HEK293T (cell line): ENCODE results near the gene TBC1D22A.
A peak's percentile ranks its signal among the peaks of the same experiment; 100 is the strongest.

ENCODE experiments used
- CTCF ChIA-PET: fragments of 350-600 bp; formaldehyde crosslinking; extraction: SDS; loops from one replicate; lab custom pipeline; 2021; ENCODE audit warnings: antibody characterized with exemption, inconsistent platforms; lab: Yijun Ruan, JAX
- POLR2A ChIA-PET: fragments of 350-600 bp; formaldehyde crosslinking; extraction: SDS; loops from one replicate; lab custom pipeline; 2020; ENCODE audit warnings: antibody characterized with exemption, inconsistent platforms; lab: Yijun Ruan, JAX
- DNase-seq: peaks from one replicate; pipeline ENCODE4 v3.0.0; 2012; ENCODE audit warnings: mixed read lengths; ENCODE audit errors: extremely low spot score
- ARNT ChIP-seq: fragments of 450-650 bp; IDR thresholded peaks from 2 replicates; pipeline ENCODE4 v1.6.1; 2017; ENCODE audit warnings: mild to moderate bottlenecking
- BHLHE40 ChIP-seq: fragments of 450-650 bp; IDR thresholded peaks from 2 replicates; pipeline ENCODE4 v1.6.1; 2016; ENCODE audit warnings: mild to moderate bottlenecking, moderate library complexity, borderline replicate concordance
- CTBP1 ChIP-seq: fragments of 450-650 bp; IDR thresholded peaks from 2 replicates; pipeline ENCODE4 v1.6.1; 2016; ENCODE audit warnings: borderline replicate concordance
- ELF4 ChIP-seq: fragments of 450-650 bp; IDR thresholded peaks from 2 replicates; pipeline ENCODE4 v1.6.1; 2017; ENCODE audit warnings: antibody characterized with exemption
- FOXA1 ChIP-seq: fragments of 450-650 bp; IDR thresholded peaks from 2 replicates; pipeline ENCODE4 v1.6.1; 2016; ENCODE audit warnings: mild to moderate bottlenecking
- FOXK2 ChIP-seq: fragments of 450-650 bp; IDR thresholded peaks from 2 replicates; pipeline ENCODE4 v1.6.1; 2016; ENCODE audit warnings: mild to moderate bottlenecking
- FOXM1 ChIP-seq: fragments of 450-650 bp; IDR thresholded peaks from 2 replicates; pipeline ENCODE4 v1.6.1; 2017; ENCODE audit warnings: mild to moderate bottlenecking, borderline replicate concordance
- HDGF ChIP-seq: fragments of 450-650 bp; IDR thresholded peaks from 2 replicates; pipeline ENCODE4 v1.6.1; 2017; ENCODE audit warnings: antibody characterized with exemption, borderline replicate concordance
- L3MBTL2 ChIP-seq: fragments of 450-650 bp; conservative IDR thresholded peaks from 2 replicates; pipeline ENCODE4 v1.6.1; 2016; ENCODE audit warnings: mild to moderate bottlenecking
- LEF1 ChIP-seq: fragments of 450-650 bp; IDR thresholded peaks from 2 replicates; pipeline ENCODE4 v1.6.1; 2017; ENCODE audit warnings: mild to moderate bottlenecking, borderline replicate concordance
- NFRKB ChIP-seq: fragments of 450-650 bp; IDR thresholded peaks from 2 replicates; pipeline ENCODE4 v1.6.1; 2016; ENCODE audit warnings: mild to moderate bottlenecking, moderate library complexity
- PKNOX1 ChIP-seq: fragments of 450-650 bp; IDR thresholded peaks from 2 replicates; pipeline ENCODE4 v1.6.1; 2016
- SP1 ChIP-seq: fragments of 450-650 bp; IDR thresholded peaks from 2 replicates; pipeline ENCODE4 v1.6.1; 2017
- SUZ12 ChIP-seq: fragments of 450-650 bp; IDR thresholded peaks from 2 replicates; pipeline ENCODE4 v1.6.1; 2016; ENCODE audit warnings: mild to moderate bottlenecking
- TARDBP ChIP-seq: fragments of 450-650 bp; IDR thresholded peaks from 2 replicates; pipeline ENCODE4 v1.6.1; 2016
- ZNF384 ChIP-seq: fragments of 450-650 bp; IDR thresholded peaks from 2 replicates; pipeline ENCODE4 v1.6.1; 2016

TBC1D22A gene

DNA sequence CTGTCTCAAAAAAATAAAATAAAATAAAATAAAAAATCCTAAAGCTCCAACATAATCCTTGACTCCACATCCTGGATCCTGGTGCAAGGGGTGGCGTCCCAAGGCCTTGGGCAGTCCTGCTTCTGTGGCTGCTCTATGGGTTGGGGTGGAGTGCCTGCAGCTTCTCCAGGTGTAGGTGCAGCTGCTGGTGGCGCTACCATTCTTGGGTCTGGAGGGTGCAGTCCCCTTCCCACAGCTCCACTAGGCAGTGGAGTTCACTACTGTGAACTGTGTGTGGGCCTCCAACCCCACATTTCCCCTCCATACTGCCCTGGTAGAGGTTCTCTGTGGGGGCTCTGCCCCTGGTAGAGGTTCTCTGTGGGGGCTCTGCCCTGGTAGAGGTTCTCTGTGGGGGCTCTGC is 6.9 kb upstream of the TBC1D22A start:
- no peak for TF ChIP-seq CTBP1
- no peak for TF ChIP-seq L3MBTL2
- no peak for TF ChIP-seq FOXM1
- no peak for TF ChIP-seq ELF4
- no peak for TF ChIP-seq SP1
- no peak for TF ChIP-seq LEF1
- ChIA-PET CTCF (no interaction called here), POLR2A (no interaction called here)
- DNase-seq, result no peak

DNA sequence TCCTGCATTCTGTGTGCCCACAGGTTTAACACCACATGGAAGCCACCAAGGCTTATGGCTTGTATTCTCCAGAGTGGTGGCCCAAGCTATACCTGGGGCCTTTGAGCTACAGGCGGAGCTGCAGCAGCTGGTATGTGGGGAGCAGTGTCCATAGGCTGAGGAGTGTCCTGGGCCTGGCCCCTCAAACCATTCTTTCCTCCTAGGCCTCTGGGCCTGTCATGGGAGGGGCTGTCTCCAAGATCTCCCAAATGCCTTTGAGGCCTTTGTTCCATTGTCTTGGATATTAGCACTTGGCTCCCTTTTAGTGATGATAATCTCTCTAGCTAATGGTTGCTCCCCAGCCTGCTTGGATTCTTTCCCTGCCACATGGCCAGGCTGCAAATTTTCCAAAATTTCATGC is 6.4 kb upstream of the TBC1D22A start:
- CTCF ChIA-PET, result no interaction called here
- POLR2A ChIA-PET, result interaction anchor here (1.0 kb wide), 1 partner anchor 14 kb away, joined by 4 read pairs; no protein-coding TSS in a partner anchor
- TF ChIP-seq SUZ12 (no peak), FOXM1 (no peak), TARDBP (no peak), ARNT (no peak), NFRKB (no peak), CTBP1 (no peak), SP1 (no peak), LEF1 (no peak), FOXK2 (no peak), BHLHE40 (no peak), ELF4 (no peak), FOXA1 (no peak)
- no peak for DNase-seq

DNA sequence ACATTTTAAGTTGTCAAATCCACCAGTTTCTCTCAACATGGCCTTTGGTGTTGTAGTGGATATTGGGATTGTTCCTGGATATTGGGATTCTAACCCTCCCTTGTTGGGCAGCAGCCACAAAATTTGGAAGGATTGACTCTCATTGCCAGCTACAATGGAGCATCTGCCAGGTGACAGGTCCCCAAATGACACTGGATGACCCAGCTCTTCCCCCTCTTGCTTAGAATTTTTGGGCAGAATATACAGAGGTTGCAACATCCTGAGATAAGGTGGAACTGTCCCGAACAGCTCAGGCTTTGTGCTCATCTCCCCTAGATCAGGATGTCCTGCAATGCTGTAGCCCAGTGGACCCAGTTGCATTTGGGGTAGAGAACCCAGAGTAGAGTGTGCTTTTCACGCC is 5.3 kb upstream of the TBC1D22A start:
- ChIA-PET CTCF (no interaction called here), POLR2A (no interaction called here)
- DNase-seq, result no peak
- no peak for TF ChIP-seq ARNT
- no peak for TF ChIP-seq ELF4
- TF ChIP-seq HDGF, result no peak
- no peak for TF ChIP-seq PKNOX1
- TF ChIP-seq L3MBTL2, result no peak
- no peak for TF ChIP-seq BHLHE40
- TF ChIP-seq LEF1, result no peak
- no peak for TF ChIP-seq ZNF384
- TF ChIP-seq TARDBP, result no peak
- TF ChIP-seq FOXM1, result no peak
- no peak for TF ChIP-seq FOXK2
- TF ChIP-seq CTBP1, result no peak
- no peak for TF ChIP-seq FOXA1
- TF ChIP-seq NFRKB, result no peak
- TF ChIP-seq SP1, result no peak
- TF ChIP-seq SUZ12, result no peak

- DNase-seq, result no peak
- no peak for TF ChIP-seq L3MBTL2
- TF ChIP-seq FOXM1, result no peak
- TF ChIP-seq PKNOX1, result no peak
- TF ChIP-seq ARNT, result no peak
- ChIA-PET CTCF (interaction anchor here (0.6 to 2.0 kb wide), 8 partner anchors 8 to 195 kb away, joined by 3 to 8 read pairs (median 6); no protein-coding TSS in a partner anchor), POLR2A (interaction anchor here (1.5 kb wide), 2 partner anchors 12 to 17 kb away, joined by 3 to 4 read pairs; no protein-coding TSS in a partner anchor)
Measured at GRCh38 chr22:46758121-46758520, 4.3 kb upstream of the TBC1D22A start.

DNA sequence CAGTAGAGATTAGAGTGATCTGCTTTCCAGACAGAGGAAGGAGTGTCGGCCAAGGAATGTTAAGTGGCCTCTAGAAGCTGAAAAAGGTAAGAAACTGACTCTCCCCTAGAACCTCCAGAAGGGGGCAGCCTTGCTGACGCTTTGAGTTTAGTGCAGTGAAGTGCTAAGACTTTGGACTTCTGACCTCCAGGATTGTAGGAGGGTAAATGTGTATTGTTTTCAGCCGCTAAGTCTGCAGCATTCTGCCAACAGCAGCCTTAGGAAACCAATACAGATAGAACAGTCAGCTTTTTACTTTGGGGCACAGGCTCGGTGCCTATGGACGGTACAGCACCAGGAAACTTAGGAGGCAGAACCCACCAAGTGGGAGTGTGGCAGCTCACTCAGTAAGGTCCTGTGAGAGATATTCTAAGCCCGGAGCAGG is 3.6 kb upstream of the TBC1D22A start:
- ChIA-PET POLR2A (interaction anchor here (0.8 to 1.5 kb wide), 3 partner anchors 12 to 16 kb away, joined by 3 to 4 read pairs (median 3); no protein-coding TSS in a partner anchor), CTCF (interaction anchor here (0.6 to 2.0 kb wide), 11 partner anchors 8 to 195 kb away, joined by 3 to 8 read pairs (median 5); no protein-coding TSS in a partner anchor)
- no peak for TF ChIP-seq FOXK2
- no peak for TF ChIP-seq FOXA1
- no peak for TF ChIP-seq ELF4
- TF ChIP-seq NFRKB, result no peak
- no peak for TF ChIP-seq PKNOX1
- TF ChIP-seq HDGF, result no peak
- TF ChIP-seq TARDBP, result no peak
- TF ChIP-seq SP1, result no peak
- no peak for TF ChIP-seq BHLHE40
- no peak for TF ChIP-seq ARNT
- TF ChIP-seq CTBP1, result no peak
- no peak for TF ChIP-seq ZNF384
- no peak for TF ChIP-seq SUZ12
- no peak for TF ChIP-seq FOXM1
- peak; percentile 56 for DNase-seq

DNA sequence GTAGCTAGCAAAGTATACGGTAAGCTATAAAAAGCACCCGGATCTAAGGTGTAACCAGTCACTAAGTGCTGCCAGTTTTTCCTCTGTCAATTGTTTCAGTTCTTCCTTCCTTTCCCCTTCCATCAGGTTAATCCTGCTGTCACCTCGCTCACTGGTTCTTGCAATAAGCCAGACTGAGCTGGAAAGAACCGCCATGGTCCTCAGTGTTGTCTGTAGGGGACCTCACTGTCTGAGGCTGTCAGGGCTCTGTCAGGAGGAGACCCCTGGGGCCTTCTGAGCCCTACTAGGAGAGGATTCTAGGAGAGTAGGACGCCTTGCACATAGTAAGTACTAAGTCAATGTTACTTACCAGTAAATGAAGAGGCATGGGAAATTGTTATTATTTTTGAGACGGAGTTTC is 1.4 kb upstream of the TBC1D22A start:
- no peak for TF ChIP-seq ARNT
- no peak for TF ChIP-seq FOXA1
- no peak for TF ChIP-seq BHLHE40
- TF ChIP-seq SP1, result no peak
- TF ChIP-seq SUZ12, result no peak
- TF ChIP-seq ELF4, result no peak
- no peak for TF ChIP-seq TARDBP
- no peak for TF ChIP-seq HDGF
- TF ChIP-seq FOXM1, result no peak
- TF ChIP-seq CTBP1, result no peak
- TF ChIP-seq LEF1, result no peak
- no peak for TF ChIP-seq PKNOX1
- TF ChIP-seq NFRKB, result no peak
- no peak for TF ChIP-seq ZNF384
- TF ChIP-seq L3MBTL2, result no peak
- TF ChIP-seq FOXK2, result no peak
- POLR2A ChIA-PET, result interaction anchor here (2.3 to 2.7 kb wide), 3 partner anchors 11 to 42 kb away, joined by 13 to 41 read pairs (median 34); no protein-coding TSS in a partner anchor
- no peak for DNase-seq
- CTCF ChIA-PET, result interaction anchor here (0.7 kb wide), 1 partner anchor 42 kb away, joined by 3 read pairs; no protein-coding TSS in a partner anchor
